Measurements from ENCODE around the gene ZNF576.

The ZNF576 gene

GRCh38 chr19:43552198-43552450 lies 44.3 kb upstream of the ZNF576 start:
- TF ChIP-seq GABPA (IDR thresholded peaks at IDR 0.05; ENCODE audit: low read depth) = no peak
- TF ChIP-seq POLR2AphosphoS5 (IDR thresholded peaks at IDR 0.05; ENCODE audit: low read depth) = no peak
- TF ChIP-seq REST (IDR thresholded peaks at IDR 0.05; ENCODE audit: insufficient replicate concordance, low read depth) = no peak
- no peak for TF ChIP-seq CTCF (IDR thresholded peaks at IDR 0.05; ENCODE audit: insufficient read depth, low read length)
- no peak for TF ChIP-seq SPI1 (IDR thresholded peaks at IDR 0.05; ENCODE audit: borderline replicate concordance, low read depth)
- H3K27ac ChIP-seq (replicated peaks) = no peak overlapping the region
- H3K4me3 ChIP-seq (replicated peaks; ENCODE audit: insufficient read depth, low read length) = no peak overlapping the region
- no peaks in the 10 kb centered on the region for H3K27me3 ChIP-seq (ENCODE audit: insufficient read depth, poor library complexity, severe bottlenecking)
- no peak for DNase-seq (ENCODE audit: low read depth in 1 of 2, low spot score in 1 of 2)

GRCh38 chr19:43552616-43553015 lies 43.8 kb upstream of the ZNF576 start:
- no peak for DNase-seq (ENCODE audit: low read depth in 1 of 2, low spot score in 1 of 2)
- H3K27ac ChIP-seq (replicated peaks) = no peak overlapping the region
- no peak overlapping the region for H3K4me3 ChIP-seq (replicated peaks; ENCODE audit: insufficient read depth, low read length)
- no peaks in the 10 kb centered on the region for H3K27me3 ChIP-seq (ENCODE audit: insufficient read depth, poor library complexity, severe bottlenecking)
- TF ChIP-seq REST (IDR thresholded peaks at IDR 0.05; ENCODE audit: insufficient replicate concordance, low read depth) (no peak), CTCF (IDR thresholded peaks at IDR 0.05; ENCODE audit: insufficient read depth, low read length) (no peak), GABPA (IDR thresholded peaks at IDR 0.05; ENCODE audit: low read depth) (no peak)

- Histone ChIP-seq H3K27ac (replicated peaks) (no peak overlapping the region), H3K4me3 (replicated peaks; ENCODE audit: insufficient read depth, low read length) (no peak overlapping the region), H3K27me3 (ENCODE audit: insufficient read depth, poor library complexity, severe bottlenecking) (no peaks in the 10 kb centered on the region)
- TF ChIP-seq POLR2AphosphoS5 (IDR thresholded peaks at IDR 0.05; ENCODE audit: low read depth) (no peak), GABPA (IDR thresholded peaks at IDR 0.05; ENCODE audit: low read depth) (no peak), CTCF (IDR thresholded peaks at IDR 0.05; ENCODE audit: insufficient read depth, low read length) (no peak), REST (IDR thresholded peaks at IDR 0.05; ENCODE audit: insufficient replicate concordance, low read depth) (no peak), SPI1 (IDR thresholded peaks at IDR 0.05; ENCODE audit: borderline replicate concordance, low read depth) (no peak)
- DNase-seq (ENCODE audit: low read depth in 1 of 2, low spot score in 1 of 2) = no peak
These were observed 42.7 kb upstream of the ZNF576 start for GRCh38 chr19:43553656-43554055.
